Thyroid gland (tissue), 4 donors: Measurements from ENCODE around the gene DCDC1.

Experiments
- CTCF ChIP-seq, 6 experiments: fragments of 200-600 bp in 3 of 6; fragments of 450-650 bp in 3 of 6; sonication (generic) in 3 of 6; IDR thresholded peaks; one replicate each; pipeline ENCODE4 v1.5.1; 2016 to 2019; ENCODE audit warnings: antibody characterized with exemption in 6 of 6, mild to moderate bottlenecking in 2 of 6, inconsistent platforms in 1 of 6, moderate library complexity in 1 of 6
- POLR2A ChIP-seq, 2 donors: fragments of 450-650 bp; IDR thresholded peaks; one replicate each; pipeline ENCODE4 v1.6.1; 2017; ENCODE audit warnings: antibody characterized with exemption in 2 of 2, mild to moderate bottlenecking in 2 of 2, moderate library complexity in 1 of 2

DNA sequence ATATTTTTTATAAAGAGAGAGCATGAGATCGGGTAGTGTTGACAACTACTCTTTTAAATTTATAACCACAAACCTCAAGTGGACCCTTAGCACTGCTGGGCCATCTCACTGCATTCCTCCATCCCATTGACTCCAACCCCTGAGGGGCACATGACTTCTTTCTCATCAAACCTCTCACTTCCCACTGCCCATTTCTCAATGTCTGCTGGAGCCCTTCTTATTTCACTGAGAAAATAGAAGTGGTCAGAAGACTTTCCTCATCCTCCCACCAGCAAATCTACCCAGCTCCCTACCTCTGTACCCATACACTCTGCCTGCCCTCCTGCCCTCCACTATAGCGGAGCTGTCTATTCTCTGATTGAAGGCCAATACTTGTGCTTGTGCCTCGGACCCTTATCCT lies 412.8 kb downstream of the DCDC1 start:
- TF ChIP-seq CTCF (IDR thresholded peaks at IDR 0.05) (no peak), POLR2A (IDR thresholded peaks at IDR 0.05) (no peak)
